Lung (tissue), 12 donors: Measurements from ENCODE around the gene DNAI4. TPM values are rescaled to one million over a fixed set of nuclear protein-coding genes. Genes with fewer than 3 reads are reported as not detected.
"Not testable (repeated sequence)": the region's sequence is repeated elsewhere in the genome, so short reads cannot be mapped to it uniquely, and the experiment has no call there.

Experiments used
- ATAC-seq: fragments of 200-7000 bp; cut with Tn5 transposase; one replicate; pipeline ENCODE4 v1.9.1; 2020; ENCODE audit warnings: moderate number of reproducible peaks; ENCODE audit not compliant: insufficient read depth, low FRiP score
- DNase-seq, 3 donors: peaks; one replicate each; pipeline ENCODE4 v3.0.0-alpha.2; 2013 to 2017
- H3K27ac ChIP-seq, 2 donors: one replicate each; pipeline ENCODE4 v1.5.1; 2013; ENCODE audit warnings: mild to moderate bottlenecking in 2 of 2, moderate library complexity in 2 of 2, control low read depth in 1 of 2, inconsistent platforms in 1 of 2, low read depth in 1 of 2, low read length in 1 of 2
- H3K27me3 ChIP-seq, 3 donors: one replicate each; pipeline ENCODE4 v1.5.1; 2013; ENCODE audit warnings: low read length in 2 of 3; ENCODE audit not compliant: control insufficient read depth in 3 of 3, insufficient read depth in 3 of 3
- H3K36me3 ChIP-seq, 4 donors: one replicate each; pipeline ENCODE4 v1.5.1; 2013; ENCODE audit warnings: low read length in 4 of 4, mild to moderate bottlenecking in 1 of 4, moderate library complexity in 1 of 4; ENCODE audit not compliant: control insufficient read depth in 4 of 4, insufficient read depth in 4 of 4
- H3K4me1 ChIP-seq, 5 donors: one replicate each; pipeline ENCODE4 v1.5.1; 2013; ENCODE audit warnings: low read length in 5 of 5, mild to moderate bottlenecking in 2 of 5, moderate library complexity in 1 of 5; ENCODE audit not compliant: control insufficient read depth in 5 of 5, insufficient read depth in 5 of 5
- H3K4me3 ChIP-seq: one replicate; pipeline ENCODE4 v1.5.1; 2013; ENCODE audit warnings: mild to moderate bottlenecking, control low read depth, moderate library complexity
- H3K9ac ChIP-seq, 2 donors: one replicate each; pipeline ENCODE4 v1.5.1; 2013; ENCODE audit warnings: low read length in 2 of 2, control low read depth in 1 of 2; ENCODE audit not compliant: insufficient read depth in 1 of 2
- H3K9me3 ChIP-seq, 4 donors: one replicate each; pipeline ENCODE4 v1.5.1; 2013; ENCODE audit warnings: low read length in 3 of 4, mild to moderate bottlenecking in 1 of 4, moderate library complexity in 1 of 4; ENCODE audit not compliant: control insufficient read depth in 4 of 4, insufficient read depth in 3 of 4
- CTCF ChIP-seq: IDR thresholded peaks from 2 replicates; pipeline ENCODE4 v1.5.1; 2012; ENCODE audit warnings: mild to moderate bottlenecking; ENCODE audit errors: control extremely low read depth, extremely low read depth
- WGBS, 2 donors: extraction: QIAGEN DNeasy Blood & Tissue Kit; methylation state at CpG; one replicate each; pipeline ENCODE4 v1.1.7; 2013; 5-methylcytosine and 5-hydroxymethylcytosine counted together
- polyA plus RNA-seq, 2 donors: library from polyadenylated mRNA; stranded (reverse); fragments of 200-250 nt; gene quantifications; one replicate each; pipeline ENCODE4 v1.2.1, GENCODE V29; 2013
- total RNA-seq, 2 donors: library from RNA; depleted of rRNA in 1 of 2; stranded (reverse); fragments of >200 nt in 1 of 2; gene quantifications; one replicate each; pipeline ENCODE4 v1.2.1, GENCODE V29; 2014 to 2021
- donor health status: control.
- donor health status: control.
- donor health status: Bipolar disorder and iron deficiency.
- donor health status: healthy.
- donor health status: DM: yes; HTN: yes; CAD: no.

Gene DNAI4
- total and polyA plus RNA-seq, 4 donors = 4.4 to 61.1 (median 15.5) TPM

DNA sequence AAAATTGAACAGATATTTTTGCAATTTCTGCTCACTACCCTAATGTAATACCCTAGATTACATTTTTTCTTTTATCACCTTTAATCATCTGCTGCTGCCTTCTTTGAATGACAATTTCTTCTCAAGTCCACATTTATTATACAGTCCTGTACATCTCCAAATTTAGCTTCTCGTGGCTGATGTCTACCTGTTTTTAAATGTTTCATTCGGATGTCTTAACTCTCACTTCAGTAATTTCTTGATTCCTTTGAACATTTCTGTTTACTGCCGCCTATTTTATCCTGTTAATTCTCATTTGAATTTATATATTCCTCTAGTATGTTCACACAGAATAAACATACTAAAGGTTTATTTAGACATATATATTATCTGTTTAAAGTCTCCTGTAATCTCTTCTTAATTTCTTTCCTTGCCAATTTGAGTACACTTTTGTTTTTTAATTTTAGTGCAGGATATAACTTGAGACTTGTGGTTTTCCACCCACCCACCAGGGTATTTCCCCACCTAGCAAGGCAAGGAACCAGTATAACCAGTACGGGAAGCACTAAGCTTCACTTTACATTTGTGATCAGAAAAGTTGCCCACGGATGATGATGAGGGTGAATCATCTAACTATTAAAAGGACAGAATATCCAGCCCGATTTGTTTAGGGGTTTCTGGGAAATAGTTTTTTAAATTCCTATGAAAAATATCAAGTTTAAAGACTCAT lies 136.3 kb downstream of the DNAI4 start:
- TF ChIP-seq CTCF = no peak
- Histone ChIP-seq H3K9me3 (no peaks in the 10 kb centered on the region), H3K4me1 (no peaks in the 10 kb centered on the region), H3K36me3 (no peaks in the 10 kb centered on the region), H3K9ac (no peak overlapping the region), H3K27me3 (no peaks in the 10 kb centered on the region), H3K27ac (no peak overlapping the region), H3K4me3 (no peak overlapping the region)
- DNase-seq (no peak), ATAC-seq (no peak)
- WGBS, 2 donors = 63 to 66% methylated on average over 6 of the region's 6 CpGs

DNA sequence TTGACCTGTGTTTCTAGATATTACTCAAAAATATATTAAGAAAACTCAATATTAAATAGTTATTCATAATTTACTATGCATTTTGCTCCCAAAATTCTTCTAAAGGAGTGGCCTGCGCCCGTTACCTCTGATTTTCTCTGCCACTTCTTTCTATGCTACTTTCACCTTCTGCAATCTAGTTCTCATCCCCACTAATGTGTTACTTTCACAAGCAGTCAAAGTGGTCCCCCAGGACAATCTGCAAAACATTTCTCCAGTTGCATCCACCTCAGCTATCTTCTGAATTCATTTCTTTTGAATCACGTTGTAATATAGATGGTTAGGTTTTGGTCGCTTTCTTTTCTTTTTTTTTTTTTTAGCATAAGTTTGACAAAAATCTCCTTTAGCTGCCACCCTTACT lies 137.0 kb downstream of the DNAI4 start:
- 90 to 94% methylated on average over 4 of the region's 4 CpGs for WGBS, 2 donors
- DNase-seq (no peak), ATAC-seq (no peak)
- Histone ChIP-seq H3K27ac (no peak overlapping the region), H3K4me3 (no peak overlapping the region), H3K27me3 (no peaks in the 10 kb centered on the region), H3K9me3 (no peaks in the 10 kb centered on the region), H3K36me3 (no peaks in the 10 kb centered on the region), H3K4me1 (no peaks in the 10 kb centered on the region), H3K9ac (no peak overlapping the region)
- TF ChIP-seq CTCF = no peak

- H3K27me3 ChIP-seq, H3K9ac ChIP-seq, DNase-seq, ATAC-seq, H3K9me3 ChIP-seq, H3K36me3 ChIP-seq, H3K4me3 ChIP-seq, H3K27ac ChIP-seq, H3K4me1 ChIP-seq: not testable (repeated sequence)
- no CpG with 5 or more reads among the region's 2 CpGs for WGBS, 2 donors
Measured at GRCh38 chr1:66785800-66786199, 138.9 kb downstream of the DNAI4 start.

- H3K27ac ChIP-seq = no peak overlapping the region
- H3K36me3 ChIP-seq = no peaks in the 10 kb centered on the region
- 83 to 95% methylated on average over 2 of the region's 2 CpGs for WGBS, 2 donors
- no peaks in the 10 kb centered on the region for H3K4me1 ChIP-seq
- H3K4me3 ChIP-seq = no peak overlapping the region
- DNase-seq (no peak), ATAC-seq (no peak)
- no peak for TF ChIP-seq CTCF
- no peak overlapping the region for H3K9ac ChIP-seq
- H3K27me3 ChIP-seq = no peaks in the 10 kb centered on the region
- H3K9me3 ChIP-seq = no peaks in the 10 kb centered on the region
Measured at GRCh38 chr1:66779475-66780078, 145.1 kb downstream of the DNAI4 start.
